CD4-positive, alpha-beta T cell treated with Interleukin-2 at 100 ng/mL for 4 hours (primary cell): Measurements from ENCODE around the gene GUCD1.
A peak's percentile ranks its signal among the peaks of the same experiment; 100 is the strongest.

Experiments
- DNase-seq: peaks from one replicate; pipeline ENCODE4 v3.0.0-alpha.2; 2020; ENCODE audit warnings: low spot score

GUCD1 gene

DNA sequence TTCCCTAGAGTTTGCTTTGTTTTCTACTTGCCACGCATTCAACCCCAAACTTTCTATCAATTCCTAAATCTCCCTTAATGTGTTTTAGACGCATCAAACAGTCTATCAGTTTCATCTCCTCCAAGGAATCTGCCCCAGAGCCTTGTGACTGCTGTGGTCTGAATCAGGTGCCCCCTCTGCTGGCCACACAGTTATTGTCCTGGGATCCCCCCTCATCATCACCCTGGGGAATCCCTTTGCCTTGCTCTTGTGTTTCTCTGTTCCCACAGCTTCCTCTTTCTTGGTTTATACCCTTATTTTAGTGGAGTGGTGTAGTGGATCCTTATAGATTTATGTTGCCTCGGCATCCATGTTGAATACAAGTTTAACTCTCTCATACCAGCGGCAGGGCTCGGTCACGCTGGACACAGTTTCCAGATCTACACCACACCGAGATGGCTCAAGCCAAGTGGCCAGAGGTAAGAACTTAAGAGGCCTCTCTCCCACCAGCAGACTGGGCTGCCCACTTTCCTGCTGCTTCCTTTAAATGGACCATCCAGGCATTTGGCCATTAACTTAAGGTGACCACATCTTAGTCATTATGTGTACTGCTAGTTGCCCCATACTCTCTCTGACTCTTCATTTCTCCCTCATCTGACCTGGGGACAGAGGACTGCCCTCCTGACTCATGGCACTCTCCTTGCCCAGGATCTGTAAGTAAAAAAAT is 51.6 kb downstream of the GUCD1 start:
- DNase-seq = peak; percentile 67

DNA sequence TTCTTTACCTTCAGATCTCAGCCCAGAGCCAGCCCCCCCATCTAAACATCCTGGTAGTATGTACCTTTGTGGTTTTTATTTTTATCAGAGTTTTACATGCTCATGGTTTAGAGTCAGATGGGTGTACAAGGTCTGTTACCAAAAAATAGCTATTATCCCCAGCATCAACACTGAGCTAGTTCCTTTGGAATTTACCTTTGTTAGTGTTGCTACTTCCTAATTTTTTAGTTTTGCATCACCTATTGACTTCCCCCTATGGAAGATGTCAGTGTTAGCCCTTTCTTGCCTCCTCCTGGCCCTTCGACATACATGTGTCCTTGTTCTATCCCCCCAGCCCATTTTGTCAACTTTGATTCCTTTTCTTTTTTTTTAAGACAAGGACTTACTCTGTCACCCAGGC is 52.4 kb downstream of the GUCD1 start:
- DNase-seq = no peak

DNA sequence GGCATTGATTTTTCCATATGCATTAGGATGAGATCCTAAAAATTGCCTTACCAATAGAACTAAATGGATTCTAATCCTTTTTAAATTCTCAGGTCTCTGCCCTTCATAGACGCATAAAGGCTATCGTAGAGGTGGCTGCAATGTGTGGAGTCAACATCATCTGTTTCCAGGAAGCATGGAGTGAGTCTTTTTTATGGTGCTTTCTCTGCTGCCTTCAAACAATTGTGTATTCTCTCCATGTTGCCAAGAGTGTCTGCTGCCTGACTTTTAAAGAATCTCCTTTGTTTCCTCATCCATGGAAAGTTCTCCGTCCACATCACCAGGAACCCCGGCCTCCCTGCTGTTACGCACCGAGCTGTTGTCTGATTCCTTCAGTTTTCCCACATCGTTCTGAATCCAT is 52.9 kb downstream of the GUCD1 start:
- no peak for DNase-seq

- no peak for DNase-seq
Measured at GRCh38 chr22:24501301-24502005, 53.5 kb downstream of the GUCD1 start.

- DNase-seq = no peak
Measured at GRCh38 chr22:24500277-24500820, 54.6 kb downstream of the GUCD1 start.

GRCh38 chr22:24499706-24500276 is 55.1 kb downstream of the GUCD1 start:
- DNase-seq = no peak

GRCh38 chr22:24498824-24499223 is 56.1 kb downstream of the GUCD1 start:
- no peak for DNase-seq

GRCh38 chr22:24497841-24498258 is 57.1 kb downstream of the GUCD1 start:
- DNase-seq = no peak

GRCh38 chr22:24496661-24497060 is 58.3 kb downstream of the GUCD1 start:
- no peak for DNase-seq

DNA sequence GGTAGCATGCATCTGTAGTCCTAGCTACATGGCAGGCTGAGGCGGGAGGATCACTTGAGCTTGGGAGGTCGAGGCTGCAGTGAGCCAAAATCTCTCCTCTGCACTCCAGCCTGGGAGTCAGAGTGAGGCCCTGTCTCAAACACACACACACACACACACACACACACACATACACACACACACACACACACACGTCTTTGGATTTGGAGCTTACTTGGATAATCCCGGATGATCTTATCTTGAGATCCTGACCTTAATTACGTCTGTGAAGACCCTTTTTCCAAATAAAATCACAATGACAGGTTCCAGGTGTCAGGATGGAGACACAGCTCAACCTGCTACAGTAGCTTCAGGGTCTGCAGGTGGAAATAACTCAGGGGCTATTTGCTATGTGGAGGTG is 58.7 kb downstream of the GUCD1 start:
- no peak for DNase-seq

GRCh38 chr22:24495365-24495675 is 59.6 kb downstream of the GUCD1 start:
- DNase-seq = no peak

DNA sequence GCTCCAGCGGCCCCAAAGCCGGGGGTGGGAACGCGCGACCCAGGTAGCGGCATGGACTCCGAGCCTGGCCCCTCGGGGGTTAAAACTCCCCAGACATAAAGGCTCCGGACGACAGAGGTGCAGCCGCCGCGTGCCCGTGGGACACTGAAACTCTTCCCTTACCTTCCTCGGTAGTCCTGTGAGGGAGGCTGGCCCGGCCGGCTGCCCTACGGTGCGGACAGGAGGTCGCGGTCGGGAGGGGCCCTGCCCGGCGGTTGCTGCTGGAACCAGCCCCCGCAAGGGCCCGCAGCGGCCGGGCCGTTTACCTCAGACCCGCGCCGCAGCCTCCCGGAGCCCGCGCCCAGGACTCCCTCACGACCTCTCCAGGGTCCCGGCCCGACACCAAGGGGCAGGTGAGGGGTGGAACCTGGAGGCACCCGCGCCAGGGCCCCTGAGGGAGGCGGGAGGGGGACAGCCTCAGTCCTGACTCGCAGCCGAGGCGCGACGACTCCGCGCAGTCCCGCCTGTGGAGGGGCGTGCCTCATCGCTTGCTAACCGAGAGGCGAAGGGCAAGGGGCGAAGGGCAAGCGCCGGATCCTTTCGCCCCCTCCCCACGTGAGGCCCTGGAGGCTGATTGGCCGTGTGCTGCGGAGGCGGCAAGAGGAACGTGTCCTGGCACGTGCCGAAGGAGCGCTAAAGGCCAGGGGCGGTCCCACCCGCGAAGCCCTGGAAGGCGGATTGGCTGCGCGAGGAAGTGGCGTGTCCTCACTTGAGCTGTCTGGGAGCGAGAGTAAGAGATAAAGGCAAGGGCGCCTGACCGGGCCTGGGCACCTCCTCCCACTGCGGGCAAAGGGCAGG is 60.2 kb downstream of the GUCD1 start, which contains the start of gene UPB1:
UPB1 (plus strand) TSS at position 805 of the 837 bp plus-strand sequence. CDS start 72 bp downstream, outside the sequence.
- DNase-seq = no peak

DNA sequence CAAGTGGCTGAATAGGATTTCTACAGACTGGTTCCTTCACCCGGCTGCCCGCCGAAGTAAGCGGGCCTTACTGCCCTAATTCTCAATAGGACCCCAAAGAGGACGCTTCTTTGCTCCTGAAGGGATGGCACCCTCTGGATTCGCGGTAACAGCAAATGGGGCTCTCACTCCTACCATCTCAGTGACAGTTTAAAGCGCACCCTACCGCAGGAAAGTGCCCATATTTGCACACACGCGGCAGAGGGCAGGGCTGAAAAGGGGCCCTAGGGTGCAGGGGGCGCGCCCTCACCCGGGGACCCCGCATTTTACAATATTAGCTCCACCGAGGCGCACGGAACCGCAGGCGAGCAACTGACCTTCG is 60.8 kb downstream of the GUCD1 start:
- no peak for DNase-seq

GRCh38 chr22:24492391-24492790 is 62.5 kb downstream of the GUCD1 start:
- no peak for DNase-seq
